GM23338 (cell line): Measurements from ENCODE around the gene SLC12A6. TPM values are rescaled to one million over a fixed set of nuclear protein-coding genes. Genes with fewer than 3 reads are reported as not detected.

Source experiments
- CREB1 ChIP-seq: fragments of 250-450 bp; sonication (Bioruptor Pico); IDR thresholded peaks from 2 replicates; pipeline ENCODE4 v1.5.0; 2020; ENCODE audit warnings: low read depth, mild to moderate bottlenecking, moderate library complexity
- EZH2 ChIP-seq: fragments of 200-600 bp; sonication (generic); IDR thresholded peaks from one replicate; pipeline ENCODE4 v1.8.0; 2017; ENCODE audit warnings: antibody characterized with exemption, mild to moderate bottlenecking, low read depth; ENCODE audit not compliant: unreplicated experiment
- EZH2phosphoT487 ChIP-seq: fragments of 200-600 bp; sonication (generic); IDR thresholded peaks from one replicate; pipeline ENCODE4 v1.8.1; 2018; ENCODE audit warnings: antibody characterized with exemption; ENCODE audit not compliant: unreplicated experiment
- JUNB ChIP-seq: IDR thresholded peaks from one replicate; pipeline ENCODE4 v1.6.1; 2016; ENCODE audit warnings: antibody characterized with exemption; ENCODE audit not compliant: unreplicated experiment
- NANOG ChIP-seq: IDR thresholded peaks from 2 replicates; pipeline ENCODE4 v1.6.1; 2016; ENCODE audit warnings: antibody characterized with exemption, borderline replicate concordance
- POLR2AphosphoS5 ChIP-seq: IDR thresholded peaks from 2 replicates; pipeline ENCODE4 v1.6.1; 2016; ENCODE audit warnings: antibody characterized with exemption, low read depth
- REST ChIP-seq: IDR thresholded peaks from one replicate; pipeline ENCODE4 v1.6.1; 2018; ENCODE audit warnings: antibody characterized with exemption; ENCODE audit not compliant: unreplicated experiment
- STAT1 ChIP-seq: IDR thresholded peaks from one replicate; pipeline ENCODE4 v1.6.1; 2016; ENCODE audit warnings: antibody characterized with exemption; ENCODE audit not compliant: unreplicated experiment
- ZNF114 ChIP-seq: fragments of 250-450 bp; sonication (Bioruptor Pico); IDR thresholded peaks from 2 replicates; pipeline ENCODE4 v1.5.0; 2020; ENCODE audit warnings: mild to moderate bottlenecking, moderate library complexity
- ZNF331 ChIP-seq: fragments of 250-450 bp; sonication (Bioruptor Pico); IDR thresholded peaks from 2 replicates; pipeline ENCODE4 v1.5.0; 2020; ENCODE audit warnings: low read depth, mild to moderate bottlenecking, moderate library complexity
- ZNF462 ChIP-seq: fragments of 250-450 bp; sonication (Bioruptor Pico); IDR thresholded peaks from 2 replicates; pipeline ENCODE4 v1.5.0; 2020; ENCODE audit warnings: mild to moderate bottlenecking, moderate library complexity
- polyA plus RNA-seq: library from polyadenylated mRNA; unstranded; fragments of >200 nt; fragmentation: Nextera tagmentation; extraction: Ambion mirVana; gene quantifications from 2 replicates; pipeline ENCODE4 v1.2.1, GENCODE V29; 2016
- total RNA-seq: library from RNA; depleted of rRNA; stranded (reverse); fragments of >200 nt; shearing (Covaris generic); gene quantifications from 2 replicates; pipeline ENCODE4 v1.2.3, GENCODE V29; 2014

The SLC12A6 gene
- total and polyA plus RNA-seq, 2 experiments from 2014 or later: 2.4 to 14.1 TPM

GRCh38 chr15:34216527-34217270, 120.9 kb downstream of the SLC12A6 start (continued):
- TF ChIP-seq ZNF462 (CRISPR knock-in tag) (no peak), EZH2phosphoT487 (no peak), POLR2AphosphoS5 (no peak), REST (no peak), ZNF114 (no peak), STAT1 (no peak), NANOG (no peak), JUNB (no peak), ZNF331 (no peak), CREB1 (CRISPR knock-in tag) (no peak), EZH2 (no peak)
